GM23338 (cell line): ENCODE results near the gene CDKL1. TPM values are rescaled to one million over a fixed set of nuclear protein-coding genes. Genes with fewer than 3 reads are reported as not detected.

Experiments
- ATAC-seq: fragments of 200-7000 bp; cut with Tn5 transposase; 3 replicates; pipeline ENCODE4 v1.9.1; 2020
- DNase-seq: peaks from one replicate; pipeline ENCODE4 v3.0.0-alpha.2; 2015; ENCODE audit warnings: low spot score
- H2AFZ ChIP-seq: fragments of 200-600 bp; sonication (generic); 2 replicates; pipeline ENCODE4 v1.8.0; 2016; ENCODE audit warnings: antibody characterized with exemption, mild to moderate bottlenecking, moderate library complexity
- H3F3A ChIP-seq: fragments of 200-600 bp; sonication (generic); replicated peaks from 2 replicates; pipeline ENCODE4 v1.8.0; 2017; ENCODE audit warnings: antibody characterized with exemption, mixed run types, low read depth
- H3K27ac ChIP-seq: fragments of 200-600 bp; sonication (generic); 2 replicates; pipeline ENCODE4 v1.6.1; 2016; ENCODE audit warnings: low read depth
- H3K27me3 ChIP-seq: fragments of 200-600 bp; sonication (generic); 2 replicates; pipeline ENCODE4 v1.8.0; 2016; ENCODE audit warnings: mild to moderate bottlenecking, mixed run types, moderate library complexity; ENCODE audit not compliant: insufficient read depth
- H3K36me3 ChIP-seq: fragments of 200-600 bp; sonication (generic); 2 replicates; pipeline ENCODE4 v1.8.0; 2016; ENCODE audit warnings: mild to moderate bottlenecking; ENCODE audit not compliant: insufficient read depth
- H3K4me1 ChIP-seq: fragments of 200-600 bp; sonication (generic); 2 replicates; pipeline ENCODE4 v1.8.0; 2016; ENCODE audit warnings: mild to moderate bottlenecking, moderate library complexity; ENCODE audit not compliant: insufficient read depth
- H3K4me2 ChIP-seq: fragments of 200-600 bp; sonication (generic); 2 replicates; pipeline ENCODE4 v1.7.1; 2017; ENCODE audit warnings: mixed run types
- H3K4me3 ChIP-seq: fragments of 200-600 bp; sonication (generic); 2 replicates; pipeline ENCODE4 v1.6.1; 2016; ENCODE audit warnings: mixed run types
- H3K79me2 ChIP-seq: fragments of 200-600 bp; sonication (generic); replicated peaks from 2 replicates; pipeline ENCODE4 v1.8.0; 2017; ENCODE audit warnings: mild to moderate bottlenecking; ENCODE audit not compliant: insufficient read depth
- H3K9me2 ChIP-seq: fragments of 200-600 bp; sonication (generic); 2 replicates; pipeline ENCODE4 v1.8.0; 2017; ENCODE audit not compliant: insufficient read depth
- H4K20me1 ChIP-seq: fragments of 200-600 bp; sonication (generic); replicated peaks from 2 replicates; pipeline ENCODE4 v1.8.0; 2017; ENCODE audit warnings: mild to moderate bottlenecking; ENCODE audit not compliant: insufficient read depth
- H3K27ac Mint-ChIP-seq: 2 replicates; pipeline ENCODE4 v1.8.0; 2020; ENCODE audit warnings: inconsistent platforms, mild to moderate bottlenecking, moderate library complexity, mixed read lengths
- H3K27me3 Mint-ChIP-seq: 3 replicates; pipeline ENCODE4 v1.8.0; 2022; ENCODE audit warnings: low read depth, mild to moderate bottlenecking, moderate library complexity, mixed read lengths, inconsistent platforms; ENCODE audit not compliant: insufficient read depth, poor library complexity
- H3K36me3 Mint-ChIP-seq: 3 replicates; pipeline ENCODE4 v1.8.0; 2021; ENCODE audit warnings: low read depth, mild to moderate bottlenecking, inconsistent platforms, moderate library complexity, mixed read lengths
- H3K4me1 Mint-ChIP-seq: 3 replicates; pipeline ENCODE4 v1.8.0; 2020; ENCODE audit warnings: mild to moderate bottlenecking, inconsistent platforms, mixed read lengths
- H3K4me3 Mint-ChIP-seq: 3 replicates; pipeline ENCODE4 v1.8.0; 2021; ENCODE audit warnings: moderate library complexity, mild to moderate bottlenecking, inconsistent platforms, mixed read lengths
- H3K9me3 Mint-ChIP-seq: 3 replicates; pipeline ENCODE4 v1.8.0; 2020; ENCODE audit warnings: moderate library complexity, mild to moderate bottlenecking, inconsistent platforms, mixed read lengths
- CREB1 ChIP-seq: fragments of 250-450 bp; sonication (Bioruptor Pico); IDR thresholded peaks from 2 replicates; pipeline ENCODE4 v1.5.0; 2020; ENCODE audit warnings: low read depth, mild to moderate bottlenecking, moderate library complexity
- EZH2 ChIP-seq: fragments of 200-600 bp; sonication (generic); IDR thresholded peaks from one replicate; pipeline ENCODE4 v1.8.0; 2017; ENCODE audit warnings: antibody characterized with exemption, mild to moderate bottlenecking, low read depth; ENCODE audit not compliant: unreplicated experiment
- EZH2phosphoT487 ChIP-seq: fragments of 200-600 bp; sonication (generic); IDR thresholded peaks from one replicate; pipeline ENCODE4 v1.8.1; 2018; ENCODE audit warnings: antibody characterized with exemption; ENCODE audit not compliant: unreplicated experiment
- JUNB ChIP-seq: IDR thresholded peaks from one replicate; pipeline ENCODE4 v1.6.1; 2016; ENCODE audit warnings: antibody characterized with exemption; ENCODE audit not compliant: unreplicated experiment
- NANOG ChIP-seq: IDR thresholded peaks from 2 replicates; pipeline ENCODE4 v1.6.1; 2016; ENCODE audit warnings: antibody characterized with exemption, borderline replicate concordance
- POLR2AphosphoS5 ChIP-seq: IDR thresholded peaks from 2 replicates; pipeline ENCODE4 v1.6.1; 2016; ENCODE audit warnings: antibody characterized with exemption, low read depth
- STAT1 ChIP-seq: IDR thresholded peaks from one replicate; pipeline ENCODE4 v1.6.1; 2016; ENCODE audit warnings: antibody characterized with exemption; ENCODE audit not compliant: unreplicated experiment
- ZNF114 ChIP-seq: fragments of 250-450 bp; sonication (Bioruptor Pico); IDR thresholded peaks from 2 replicates; pipeline ENCODE4 v1.5.0; 2020; ENCODE audit warnings: mild to moderate bottlenecking, moderate library complexity
- ZNF331 ChIP-seq: fragments of 250-450 bp; sonication (Bioruptor Pico); IDR thresholded peaks from 2 replicates; pipeline ENCODE4 v1.5.0; 2020; ENCODE audit warnings: low read depth, mild to moderate bottlenecking, moderate library complexity
- polyA plus RNA-seq: library from polyadenylated mRNA; unstranded; fragments of >200 nt; fragmentation: Nextera tagmentation; extraction: Ambion mirVana; gene quantifications from 2 replicates; pipeline ENCODE4 v1.2.1, GENCODE V29; 2016
- total RNA-seq: library from RNA; depleted of rRNA; stranded (reverse); fragments of >200 nt; shearing (Covaris generic); gene quantifications from 2 replicates; pipeline ENCODE4 v1.2.3, GENCODE V29; 2014
- TF ChIP-seq, protein P1 (sequence below): fragments of 250-450 bp; sonication (Bioruptor Pico); IDR thresholded peaks from 2 replicates; pipeline ENCODE4 v1.5.0; 2020; ENCODE audit warnings: mild to moderate bottlenecking, moderate library complexity
- TF ChIP-seq, protein P2 (sequence below), 2 experiments: fragments of 200-600 bp in 1 of 2; sonication (generic) in 1 of 2; conservative IDR thresholded peaks; 2 replicates each; pipeline versions ENCODE4 v1.5.1 to v1.6.1; 2016 to 2017; ENCODE audit warnings: antibody characterized with exemption in 2 of 2, low read depth in 2 of 2, mild to moderate bottlenecking in 2 of 2, moderate library complexity in 1 of 2
- TF ChIP-seq, protein P3 (sequence below): IDR thresholded peaks from 2 replicates; pipeline ENCODE4 v1.6.1; 2016; ENCODE audit warnings: antibody characterized with exemption
- TF ChIP-seq, protein P4 (sequence below): IDR thresholded peaks from one replicate; pipeline ENCODE4 v1.6.1; 2018; ENCODE audit warnings: antibody characterized with exemption; ENCODE audit not compliant: unreplicated experiment

Gene CDKL1
- total and polyA plus RNA-seq, 2 experiments from 2014 or later = 0.52 TPM

DNA sequence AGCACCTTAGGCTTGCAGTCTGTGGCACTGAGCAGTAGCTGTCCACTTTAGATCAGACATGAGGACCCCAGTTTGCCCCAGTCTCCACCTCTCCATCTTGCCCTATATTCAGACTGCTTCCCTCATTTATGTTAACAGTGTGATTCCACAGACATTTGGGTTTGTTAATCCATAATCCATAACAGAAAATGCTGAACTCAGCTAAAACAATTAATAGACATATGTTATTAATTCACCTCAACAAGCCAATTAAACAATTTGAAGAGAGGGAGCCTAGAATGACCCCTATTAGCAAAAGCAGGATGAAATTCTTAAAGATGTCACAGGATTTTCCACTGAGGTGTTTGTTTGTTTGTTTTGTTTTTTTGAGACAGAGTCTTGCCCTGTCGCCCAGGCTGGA, 9.1 kb downstream of the CDKL1 start:
- H3K4me1 Mint-ChIP-seq = peaks cover 3% of the 10 kb centered on the region
- H3K27me3 Mint-ChIP-seq = peaks cover 4% of the 10 kb centered on the region
- no peaks in the 10 kb centered on the region; the same call in 2 of the 3 replicates for H3K9me3 Mint-ChIP-seq
- H3K4me3 ChIP-seq = no peak overlapping the region
- no peaks in the 10 kb centered on the region for H3F3A ChIP-seq
- no peak overlapping the region for H3K4me3 Mint-ChIP-seq
- DNase-seq (no peak), ATAC-seq (no peak)
- no peaks in the 10 kb centered on the region for H3K27me3 ChIP-seq
- no peaks in the 10 kb centered on the region for H3K79me2 ChIP-seq
- no peak overlapping the region for H3K27ac Mint-ChIP-seq
- no peak overlapping the region for H2AFZ ChIP-seq
- no peak for TF ChIP-seq NANOG
- TF ChIP-seq, protein P1, sequence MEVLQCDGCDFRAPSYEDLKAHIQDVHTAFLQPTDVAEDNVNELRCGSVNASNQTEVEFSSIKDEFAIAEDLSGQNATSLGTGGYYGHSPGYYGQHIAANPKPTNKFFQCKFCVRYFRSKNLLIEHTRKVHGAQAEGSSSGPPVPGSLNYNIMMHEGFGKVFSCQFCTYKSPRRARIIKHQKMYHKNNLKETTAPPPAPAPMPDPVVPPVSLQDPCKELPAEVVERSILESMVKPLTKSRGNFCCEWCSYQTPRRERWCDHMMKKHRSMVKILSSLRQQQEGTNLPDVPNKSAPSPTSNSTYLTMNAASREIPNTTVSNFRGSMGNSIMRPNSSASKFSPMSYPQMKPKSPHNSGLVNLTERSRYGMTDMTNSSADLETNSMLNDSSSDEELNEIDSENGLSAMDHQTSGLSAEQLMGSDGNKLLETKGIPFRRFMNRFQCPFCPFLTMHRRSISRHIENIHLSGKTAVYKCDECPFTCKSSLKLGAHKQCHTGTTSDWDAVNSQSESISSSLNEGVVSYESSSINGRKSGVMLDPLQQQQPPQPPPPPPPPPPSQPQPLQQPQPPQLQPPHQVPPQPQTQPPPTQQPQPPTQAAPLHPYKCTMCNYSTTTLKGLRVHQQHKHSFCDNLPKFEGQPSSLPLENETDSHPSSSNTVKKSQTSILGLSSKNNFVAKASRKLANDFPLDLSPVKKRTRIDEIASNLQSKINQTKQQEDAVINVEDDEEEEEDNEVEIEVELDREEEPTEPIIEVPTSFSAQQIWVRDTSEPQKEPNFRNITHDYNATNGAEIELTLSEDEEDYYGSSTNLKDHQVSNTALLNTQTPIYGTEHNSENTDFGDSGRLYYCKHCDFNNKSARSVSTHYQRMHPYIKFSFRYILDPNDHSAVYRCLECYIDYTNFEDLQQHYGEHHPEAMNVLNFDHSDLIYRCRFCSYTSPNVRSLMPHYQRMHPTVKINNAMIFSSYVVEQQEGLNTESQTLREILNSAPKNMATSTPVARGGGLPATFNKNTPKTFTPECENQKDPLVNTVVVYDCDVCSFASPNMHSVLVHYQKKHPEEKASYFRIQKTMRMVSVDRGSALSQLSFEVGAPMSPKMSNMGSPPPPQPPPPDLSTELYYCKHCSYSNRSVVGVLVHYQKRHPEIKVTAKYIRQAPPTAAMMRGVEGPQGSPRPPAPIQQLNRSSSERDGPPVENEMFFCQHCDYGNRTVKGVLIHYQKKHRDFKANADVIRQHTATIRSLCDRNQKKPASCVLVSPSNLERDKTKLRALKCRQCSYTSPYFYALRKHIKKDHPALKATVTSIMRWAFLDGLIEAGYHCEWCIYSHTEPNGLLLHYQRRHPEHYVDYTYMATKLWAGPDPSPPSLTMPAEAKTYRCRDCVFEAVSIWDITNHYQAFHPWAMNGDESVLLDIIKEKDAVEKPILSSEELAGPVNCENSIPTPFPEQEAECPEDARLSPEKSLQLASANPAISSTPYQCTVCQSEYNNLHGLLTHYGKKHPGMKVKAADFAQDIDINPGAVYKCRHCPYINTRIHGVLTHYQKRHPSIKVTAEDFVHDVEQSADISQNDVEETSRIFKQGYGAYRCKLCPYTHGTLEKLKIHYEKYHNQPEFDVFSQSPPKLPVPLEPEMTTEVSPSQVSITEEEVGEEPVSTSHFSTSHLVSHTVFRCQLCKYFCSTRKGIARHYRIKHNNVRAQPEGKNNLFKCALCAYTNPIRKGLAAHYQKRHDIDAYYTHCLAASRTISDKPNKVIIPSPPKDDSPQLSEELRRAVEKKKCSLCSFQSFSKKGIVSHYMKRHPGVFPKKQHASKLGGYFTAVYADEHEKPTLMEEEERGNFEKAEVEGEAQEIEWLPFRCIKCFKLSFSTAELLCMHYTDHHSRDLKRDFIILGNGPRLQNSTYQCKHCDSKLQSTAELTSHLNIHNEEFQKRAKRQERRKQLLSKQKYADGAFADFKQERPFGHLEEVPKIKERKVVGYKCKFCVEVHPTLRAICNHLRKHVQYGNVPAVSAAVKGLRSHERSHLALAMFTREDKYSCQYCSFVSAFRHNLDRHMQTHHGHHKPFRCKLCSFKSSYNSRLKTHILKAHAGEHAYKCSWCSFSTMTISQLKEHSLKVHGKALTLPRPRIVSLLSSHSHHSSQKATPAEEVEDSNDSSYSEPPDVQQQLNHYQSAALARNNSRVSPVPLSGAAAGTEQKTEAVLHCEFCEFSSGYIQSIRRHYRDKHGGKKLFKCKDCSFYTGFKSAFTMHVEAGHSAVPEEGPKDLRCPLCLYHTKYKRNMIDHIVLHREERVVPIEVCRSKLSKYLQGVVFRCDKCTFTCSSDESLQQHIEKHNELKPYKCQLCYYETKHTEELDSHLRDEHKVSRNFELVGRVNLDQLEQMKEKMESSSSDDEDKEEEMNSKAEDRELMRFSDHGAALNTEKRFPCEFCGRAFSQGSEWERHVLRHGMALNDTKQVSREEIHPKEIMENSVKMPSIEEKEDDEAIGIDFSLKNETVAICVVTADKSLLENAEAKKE (CRISPR knock-in tag) = no peak
- TF ChIP-seq, protein P2, sequence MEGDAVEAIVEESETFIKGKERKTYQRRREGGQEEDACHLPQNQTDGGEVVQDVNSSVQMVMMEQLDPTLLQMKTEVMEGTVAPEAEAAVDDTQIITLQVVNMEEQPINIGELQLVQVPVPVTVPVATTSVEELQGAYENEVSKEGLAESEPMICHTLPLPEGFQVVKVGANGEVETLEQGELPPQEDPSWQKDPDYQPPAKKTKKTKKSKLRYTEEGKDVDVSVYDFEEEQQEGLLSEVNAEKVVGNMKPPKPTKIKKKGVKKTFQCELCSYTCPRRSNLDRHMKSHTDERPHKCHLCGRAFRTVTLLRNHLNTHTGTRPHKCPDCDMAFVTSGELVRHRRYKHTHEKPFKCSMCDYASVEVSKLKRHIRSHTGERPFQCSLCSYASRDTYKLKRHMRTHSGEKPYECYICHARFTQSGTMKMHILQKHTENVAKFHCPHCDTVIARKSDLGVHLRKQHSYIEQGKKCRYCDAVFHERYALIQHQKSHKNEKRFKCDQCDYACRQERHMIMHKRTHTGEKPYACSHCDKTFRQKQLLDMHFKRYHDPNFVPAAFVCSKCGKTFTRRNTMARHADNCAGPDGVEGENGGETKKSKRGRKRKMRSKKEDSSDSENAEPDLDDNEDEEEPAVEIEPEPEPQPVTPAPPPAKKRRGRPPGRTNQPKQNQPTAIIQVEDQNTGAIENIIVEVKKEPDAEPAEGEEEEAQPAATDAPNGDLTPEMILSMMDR (conservative IDR thresholded peaks at IDR 0.05; ENCODE audit: low read depth in 2 of 2) = no peak
- TF ChIP-seq ZNF114 (CRISPR knock-in tag) = no peak
- TF ChIP-seq CREB1 (CRISPR knock-in tag) = no peak
- TF ChIP-seq POLR2AphosphoS5 = no peak
- no peak for TF ChIP-seq STAT1
- TF ChIP-seq, protein P3, sequence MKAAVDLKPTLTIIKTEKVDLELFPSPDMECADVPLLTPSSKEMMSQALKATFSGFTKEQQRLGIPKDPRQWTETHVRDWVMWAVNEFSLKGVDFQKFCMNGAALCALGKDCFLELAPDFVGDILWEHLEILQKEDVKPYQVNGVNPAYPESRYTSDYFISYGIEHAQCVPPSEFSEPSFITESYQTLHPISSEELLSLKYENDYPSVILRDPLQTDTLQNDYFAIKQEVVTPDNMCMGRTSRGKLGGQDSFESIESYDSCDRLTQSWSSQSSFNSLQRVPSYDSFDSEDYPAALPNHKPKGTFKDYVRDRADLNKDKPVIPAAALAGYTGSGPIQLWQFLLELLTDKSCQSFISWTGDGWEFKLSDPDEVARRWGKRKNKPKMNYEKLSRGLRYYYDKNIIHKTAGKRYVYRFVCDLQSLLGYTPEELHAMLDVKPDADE = no peak
- no peak for TF ChIP-seq EZH2phosphoT487
- TF ChIP-seq EZH2 = no peak
- TF ChIP-seq, protein P4, sequence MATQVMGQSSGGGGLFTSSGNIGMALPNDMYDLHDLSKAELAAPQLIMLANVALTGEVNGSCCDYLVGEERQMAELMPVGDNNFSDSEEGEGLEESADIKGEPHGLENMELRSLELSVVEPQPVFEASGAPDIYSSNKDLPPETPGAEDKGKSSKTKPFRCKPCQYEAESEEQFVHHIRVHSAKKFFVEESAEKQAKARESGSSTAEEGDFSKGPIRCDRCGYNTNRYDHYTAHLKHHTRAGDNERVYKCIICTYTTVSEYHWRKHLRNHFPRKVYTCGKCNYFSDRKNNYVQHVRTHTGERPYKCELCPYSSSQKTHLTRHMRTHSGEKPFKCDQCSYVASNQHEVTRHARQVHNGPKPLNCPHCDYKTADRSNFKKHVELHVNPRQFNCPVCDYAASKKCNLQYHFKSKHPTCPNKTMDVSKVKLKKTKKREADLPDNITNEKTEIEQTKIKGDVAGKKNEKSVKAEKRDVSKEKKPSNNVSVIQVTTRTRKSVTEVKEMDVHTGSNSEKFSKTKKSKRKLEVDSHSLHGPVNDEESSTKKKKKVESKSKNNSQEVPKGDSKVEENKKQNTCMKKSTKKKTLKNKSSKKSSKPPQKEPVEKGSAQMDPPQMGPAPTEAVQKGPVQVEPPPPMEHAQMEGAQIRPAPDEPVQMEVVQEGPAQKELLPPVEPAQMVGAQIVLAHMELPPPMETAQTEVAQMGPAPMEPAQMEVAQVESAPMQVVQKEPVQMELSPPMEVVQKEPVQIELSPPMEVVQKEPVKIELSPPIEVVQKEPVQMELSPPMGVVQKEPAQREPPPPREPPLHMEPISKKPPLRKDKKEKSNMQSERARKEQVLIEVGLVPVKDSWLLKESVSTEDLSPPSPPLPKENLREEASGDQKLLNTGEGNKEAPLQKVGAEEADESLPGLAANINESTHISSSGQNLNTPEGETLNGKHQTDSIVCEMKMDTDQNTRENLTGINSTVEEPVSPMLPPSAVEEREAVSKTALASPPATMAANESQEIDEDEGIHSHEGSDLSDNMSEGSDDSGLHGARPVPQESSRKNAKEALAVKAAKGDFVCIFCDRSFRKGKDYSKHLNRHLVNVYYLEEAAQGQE = no peak
- no peak for TF ChIP-seq JUNB
- no peak for TF ChIP-seq ZNF331 (CRISPR knock-in tag)
- H3K36me3 Mint-ChIP-seq = no peaks in the 10 kb centered on the region
- no peaks in the 10 kb centered on the region for H3K36me3 ChIP-seq
- no peaks in the 10 kb centered on the region for H4K20me1 ChIP-seq
- H3K4me2 ChIP-seq = no peak overlapping the region
- no peaks in the 10 kb centered on the region for H3K9me2 ChIP-seq
- H3K27ac ChIP-seq = no peak overlapping the region
- 0 out of 2 replicates have a peak, but pooled peaks cover 4% of the 10 kb centered on the region for H3K4me1 ChIP-seq
